GM12801 (cell line): ENCODE results near the gene PERCC1.

ENCODE experiments used
- TF ChIP-seq, protein P1 (sequence below): IDR thresholded peaks from one replicate; pipeline ENCODE4 v1.5.1; 2011; ENCODE audit warnings: control low read depth; ENCODE audit not compliant: insufficient read length; ENCODE audit errors: extremely low read depth

Gene PERCC1

DNA sequence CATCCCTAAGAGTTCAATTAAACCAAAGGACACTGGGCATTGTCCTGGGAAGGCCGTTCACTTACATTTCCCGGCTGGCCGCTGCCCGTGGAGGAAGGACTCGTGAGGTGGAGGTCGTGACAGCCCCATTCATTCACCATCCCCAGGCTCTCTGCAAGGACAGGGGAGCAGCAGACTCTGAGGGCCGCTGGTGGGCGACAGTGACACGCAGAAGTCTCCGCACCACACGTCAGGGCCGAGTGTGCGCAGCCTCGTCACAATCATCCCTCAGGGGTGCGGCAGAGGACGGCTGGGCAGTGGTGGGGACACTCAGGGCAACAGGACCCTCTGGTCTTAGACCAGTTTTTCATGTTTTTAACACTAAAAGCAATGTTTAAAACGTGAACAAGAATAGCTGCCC, 38.1 kb upstream of the PERCC1 start:
- TF ChIP-seq, protein P1, sequence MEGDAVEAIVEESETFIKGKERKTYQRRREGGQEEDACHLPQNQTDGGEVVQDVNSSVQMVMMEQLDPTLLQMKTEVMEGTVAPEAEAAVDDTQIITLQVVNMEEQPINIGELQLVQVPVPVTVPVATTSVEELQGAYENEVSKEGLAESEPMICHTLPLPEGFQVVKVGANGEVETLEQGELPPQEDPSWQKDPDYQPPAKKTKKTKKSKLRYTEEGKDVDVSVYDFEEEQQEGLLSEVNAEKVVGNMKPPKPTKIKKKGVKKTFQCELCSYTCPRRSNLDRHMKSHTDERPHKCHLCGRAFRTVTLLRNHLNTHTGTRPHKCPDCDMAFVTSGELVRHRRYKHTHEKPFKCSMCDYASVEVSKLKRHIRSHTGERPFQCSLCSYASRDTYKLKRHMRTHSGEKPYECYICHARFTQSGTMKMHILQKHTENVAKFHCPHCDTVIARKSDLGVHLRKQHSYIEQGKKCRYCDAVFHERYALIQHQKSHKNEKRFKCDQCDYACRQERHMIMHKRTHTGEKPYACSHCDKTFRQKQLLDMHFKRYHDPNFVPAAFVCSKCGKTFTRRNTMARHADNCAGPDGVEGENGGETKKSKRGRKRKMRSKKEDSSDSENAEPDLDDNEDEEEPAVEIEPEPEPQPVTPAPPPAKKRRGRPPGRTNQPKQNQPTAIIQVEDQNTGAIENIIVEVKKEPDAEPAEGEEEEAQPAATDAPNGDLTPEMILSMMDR: no peak

- TF ChIP-seq, protein P1: no peak
Observed at GRCh38 chr16:1393613-1394176, 37.2 kb upstream of the PERCC1 start.

DNA sequence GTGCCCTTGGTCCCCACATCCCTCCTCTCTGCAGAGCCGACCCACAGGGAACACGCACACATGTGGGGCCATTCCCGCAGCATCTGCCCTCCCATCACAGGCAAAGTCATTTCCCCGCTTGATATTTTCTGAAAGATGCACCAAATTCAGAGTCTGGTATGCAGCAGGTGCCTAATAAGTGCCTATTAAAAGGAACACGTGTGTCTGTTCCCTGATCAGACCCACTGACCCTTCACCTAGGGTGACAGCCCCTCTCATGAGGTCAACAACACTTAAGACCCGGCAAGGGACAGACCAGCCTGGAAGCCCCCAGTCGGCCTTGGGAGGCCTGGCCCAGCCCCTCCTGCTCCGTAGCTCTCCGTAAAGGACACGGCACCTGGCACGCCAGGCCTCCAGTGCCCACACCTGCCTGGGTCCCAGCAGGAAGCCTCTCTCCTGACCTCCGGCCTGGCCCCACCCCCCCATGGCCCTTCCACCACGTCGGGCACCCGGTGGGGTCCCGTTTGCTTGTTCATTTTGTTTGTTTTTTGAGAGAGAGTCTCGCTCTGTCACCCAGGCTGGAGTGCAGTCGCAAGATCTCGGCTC, 36.4 kb upstream of the PERCC1 start:
- TF ChIP-seq, protein P1: no peak

DNA sequence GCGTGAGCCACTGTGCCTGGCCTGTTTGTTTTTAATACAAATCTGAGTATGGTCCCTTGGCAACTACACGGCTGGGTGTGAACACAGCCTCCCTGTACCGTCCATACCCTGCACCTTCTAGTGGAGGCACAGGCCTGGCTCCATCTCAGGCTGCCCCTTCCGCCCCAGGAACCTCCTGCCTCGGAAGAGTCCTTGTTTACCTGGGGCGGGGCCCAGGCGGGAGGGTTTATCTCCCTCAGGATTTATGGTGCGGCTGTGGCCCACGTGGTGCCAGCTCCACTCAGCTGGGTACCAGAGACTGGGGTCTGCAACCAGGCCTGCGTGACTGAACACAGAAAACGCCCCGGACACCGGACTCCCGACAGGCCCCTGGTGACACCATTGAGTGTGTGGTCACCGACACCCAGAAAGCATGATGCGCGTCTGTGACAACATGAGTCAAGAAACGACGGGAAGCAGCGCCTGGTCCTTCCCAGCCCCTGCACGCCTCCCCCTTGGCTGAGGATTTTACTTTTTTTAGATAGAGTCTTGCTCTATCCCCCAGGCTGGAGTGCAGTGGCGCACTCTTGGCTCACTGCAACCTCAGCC, 35.3 kb upstream of the PERCC1 start:
- TF ChIP-seq, protein P1: no peak

DNA sequence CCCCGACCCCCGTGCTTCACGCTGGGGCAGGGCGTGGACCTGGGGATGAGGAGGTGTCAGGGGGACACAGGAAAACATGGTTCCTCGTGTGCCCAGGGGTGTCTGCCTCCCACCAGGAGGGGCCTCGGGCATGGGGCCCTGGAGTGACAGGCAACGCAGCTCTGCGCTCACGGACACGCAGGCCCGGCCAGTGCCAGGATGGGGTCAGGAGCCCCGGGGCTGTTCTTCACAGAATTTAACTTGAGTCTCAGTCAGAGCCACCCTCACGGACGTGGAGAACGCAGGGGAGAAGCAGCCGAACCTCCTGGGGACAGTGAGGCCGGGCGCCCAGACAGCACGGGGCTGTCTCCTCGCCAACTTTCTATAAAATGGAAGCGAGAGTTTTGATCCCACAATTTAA, 33.1 kb upstream of the PERCC1 start:
- TF ChIP-seq, protein P1: no peak

DNA sequence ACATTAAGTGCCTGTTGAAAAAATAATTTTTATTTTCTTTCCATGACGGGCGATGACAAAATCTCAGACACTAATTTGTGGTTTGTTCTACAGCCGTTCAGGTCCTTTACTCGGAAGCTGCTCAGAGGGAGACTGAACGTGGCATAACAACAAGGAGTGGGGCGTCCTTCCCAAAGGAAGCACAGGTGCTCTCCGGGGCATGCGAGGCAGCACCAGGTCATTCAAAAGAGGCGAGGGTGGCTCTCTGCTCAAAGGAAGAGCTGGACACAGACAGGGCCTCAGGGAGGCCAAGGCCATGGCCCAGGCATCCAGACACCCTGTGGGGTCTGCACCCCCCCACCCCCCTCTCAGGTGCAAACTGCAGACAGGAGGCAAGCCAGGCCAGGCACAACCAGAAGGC, 32.5 kb upstream of the PERCC1 start:
- TF ChIP-seq, protein P1: no peak

GRCh38 chr16:1398826-1399581, 31.9 kb upstream of the PERCC1 start:
- TF ChIP-seq, protein P1: no peak
